Epithelial cell of esophagus (primary cell): ENCODE data around the gene RCOR1.
A peak's percentile ranks its signal among the peaks of the same experiment; 100 is the strongest.

ENCODE experiments used
- DNase-seq: peaks from one replicate; pipeline ENCODE4 v3.0.0; 2010; ENCODE audit warnings: low read depth
- H3K4me3 ChIP-seq: 2 replicates; pipeline ENCODE4 v1.5.1; 2011; ENCODE audit warnings: mild to moderate bottlenecking, low read length, control low read depth
- CTCF ChIP-seq: IDR thresholded peaks from 2 replicates; pipeline ENCODE4 v1.5.1; 2011; ENCODE audit warnings: low read depth, mild to moderate bottlenecking, low read length, control low read depth, inconsistent platforms; ENCODE audit not compliant: insufficient read depth; ENCODE audit errors: missing control alignments

Gene RCOR1

DNA sequence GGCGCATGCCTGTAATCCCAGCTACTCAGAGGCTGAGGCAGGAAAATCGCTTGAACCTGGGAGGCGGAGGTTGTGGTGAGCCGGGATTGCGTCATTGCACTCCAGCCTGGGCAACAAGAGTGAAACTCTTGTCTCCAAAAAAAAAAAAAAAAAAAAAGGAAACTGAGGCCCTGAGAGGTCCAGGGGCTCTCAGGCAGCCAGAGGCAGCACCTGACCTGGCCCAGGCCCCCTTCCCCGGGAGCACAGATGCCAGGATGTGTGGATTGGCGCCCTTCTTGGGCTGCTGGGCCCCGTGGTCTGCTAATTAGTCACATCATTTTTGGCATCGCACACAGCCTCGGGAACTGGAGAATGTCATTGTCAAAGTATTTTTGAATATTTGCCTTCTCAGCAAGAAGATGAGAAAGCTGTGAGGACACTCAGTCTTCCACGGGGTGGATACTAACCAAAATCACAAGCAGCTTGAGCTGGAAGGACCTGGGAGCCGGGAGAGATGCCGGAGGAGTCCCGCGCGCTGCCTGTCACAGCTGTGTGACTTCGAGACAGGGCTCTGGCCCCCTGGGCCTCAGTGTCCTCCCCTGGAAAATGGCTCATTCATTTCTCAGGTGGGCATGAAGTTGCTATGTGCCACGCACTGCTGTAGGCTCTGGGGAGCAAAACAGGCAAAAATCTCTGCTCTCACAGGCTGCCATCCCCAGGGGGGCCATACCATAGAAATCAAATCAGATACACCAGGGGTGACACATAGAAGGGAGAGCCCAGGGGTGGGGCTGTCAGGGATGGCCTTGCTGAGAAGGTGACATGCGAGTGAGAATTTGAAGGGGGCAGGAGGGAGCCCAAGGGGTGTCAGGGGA lies 12.5 kb upstream of the RCOR1 start:
- no peak overlapping the region for H3K4me3 ChIP-seq
- TF ChIP-seq CTCF, result no peak

GRCh38 chr14:102580550-102581110 lies 11.8 kb upstream of the RCOR1 start:
- no peak overlapping the region for H3K4me3 ChIP-seq
- TF ChIP-seq CTCF, result no peak
- DNase-seq, result peak; percentile 41

More for the DNA sequence above, 12.5 kb upstream of the RCOR1 start:
- DNase-seq, result peak; percentile 77

- no peak overlapping the region for H3K4me3 ChIP-seq
- no peak for DNase-seq
- TF ChIP-seq CTCF, result no peak
These were observed 11.3 kb upstream of the RCOR1 start for GRCh38 chr14:102581193-102581592.

- H3K4me3 ChIP-seq, result no peak overlapping the region
- no peak for DNase-seq
- TF ChIP-seq CTCF, result no peak
These were observed 8.7 kb upstream of the RCOR1 start for GRCh38 chr14:102583726-102584125.

GRCh38 chr14:102584871-102585869 lies 7.3 kb upstream of the RCOR1 start:
- TF ChIP-seq CTCF, result no peak
- peak; percentile 76 for DNase-seq
- no peak overlapping the region for H3K4me3 ChIP-seq

GRCh38 chr14:102586420-102587104 lies 5.9 kb upstream of the RCOR1 start:
- no peak overlapping the region for H3K4me3 ChIP-seq
- no peak for TF ChIP-seq CTCF
- DNase-seq, result no peak
